T-helper 1 cell treated with Interleukin-12 subunit alpha and Interleukin-12 subunit beta and Interleukin-4 antibody, amounts not matched to agents 30 μg/mL and 1 μg/mL, for 36 hours (primary cell): ENCODE data around the gene EME1.

Source experiments
- H3K27ac Mint-ChIP-seq: one replicate; pipeline ENCODE4 v1.8.0; 2021; ENCODE audit warnings: mild to moderate bottlenecking, mixed read lengths
- H3K27me3 Mint-ChIP-seq: one replicate; pipeline ENCODE4 v1.8.0; 2021; ENCODE audit warnings: low read depth, mixed read lengths
- H3K36me3 Mint-ChIP-seq: one replicate; pipeline ENCODE4 v1.8.0; 2021; ENCODE audit warnings: low read depth, mixed read lengths
- H3K4me1 Mint-ChIP-seq: one replicate; pipeline ENCODE4 v1.8.0; 2021; ENCODE audit warnings: low read depth, mixed read lengths
- H3K4me3 Mint-ChIP-seq: one replicate; pipeline ENCODE4 v1.8.0; 2021; ENCODE audit warnings: mild to moderate bottlenecking, moderate library complexity, mixed read lengths
- H3K9me3 Mint-ChIP-seq: one replicate; pipeline ENCODE4 v1.8.0; 2021; ENCODE audit warnings: mixed read lengths

Gene EME1

GRCh38 chr17:50428831-50429424 lies 55.9 kb downstream of the EME1 start:
- H3K9me3 Mint-ChIP-seq: no peaks in the 10 kb centered on the region
- H3K4me1 Mint-ChIP-seq: peaks cover 16% of the 10 kb centered on the region
- no peak overlapping the region for H3K27ac Mint-ChIP-seq

GRCh38 chr17:50429793-50430192 lies 56.8 kb downstream of the EME1 start:
- H3K9me3 Mint-ChIP-seq: no peaks in the 10 kb centered on the region
- no peaks in the 10 kb centered on the region for H3K27me3 Mint-ChIP-seq
- peaks cover 16% of the 10 kb centered on the region for H3K4me1 Mint-ChIP-seq
- H3K27ac Mint-ChIP-seq: no peak overlapping the region
- H3K4me3 Mint-ChIP-seq: no peak overlapping the region
- H3K36me3 Mint-ChIP-seq: no peaks in the 10 kb centered on the region

More at GRCh38 chr17:50428831-50429424, 55.9 kb downstream of the EME1 start:
- Mint-ChIP-seq H3K36me3 (no peaks in the 10 kb centered on the region), H3K4me3 (no peak overlapping the region), H3K27me3 (no peaks in the 10 kb centered on the region)
